CD4-positive, CD25-positive, alpha-beta regulatory T cell (primary cell): ENCODE measurements around the gene GTF3C5. TPM values are rescaled to one million over a fixed set of nuclear protein-coding genes. Genes with fewer than 3 reads are reported as not detected.
A peak's percentile ranks its signal among the peaks of the same experiment; 100 is the strongest.

Experiments used
- ATAC-seq, 2 donors: fragments of 150-1000 bp; cut with Tn5 transposase; one replicate each; pipeline ENCODE4 v1.10.0; 2021; ENCODE audit warnings: low read depth in 2 of 2, moderate number of reproducible peaks in 2 of 2, moderate library complexity in 1 of 2
- DNase-seq, 3 donors: peaks; one replicate each; pipeline versions ENCODE4 v3.0.0 to v3.0.0-alpha.2; 2012 to 2022; ENCODE audit warnings: mixed read lengths in 1 of 3
- H3K27ac ChIP-seq: one replicate; pipeline ENCODE4 v1.7.0; 2013; ENCODE audit warnings: mild to moderate bottlenecking, low read length; ENCODE audit not compliant: insufficient read depth, poor library complexity, severe bottlenecking
- H3K27me3 ChIP-seq: one replicate; pipeline ENCODE4 v1.7.0; 2013; ENCODE audit warnings: low read length; ENCODE audit not compliant: control insufficient read depth, insufficient read depth
- H3K36me3 ChIP-seq: one replicate; pipeline ENCODE4 v1.7.0; 2013; ENCODE audit warnings: mild to moderate bottlenecking, low read length, moderate library complexity; ENCODE audit not compliant: control insufficient read depth, insufficient read depth
- H3K4me1 ChIP-seq: 2 replicates; pipeline ENCODE4 v1.7.0; 2013; ENCODE audit warnings: mild to moderate bottlenecking, low read length; ENCODE audit not compliant: insufficient read depth, control insufficient read depth, poor library complexity, severe bottlenecking
- H3K4me3 ChIP-seq: one replicate; pipeline ENCODE4 v1.7.0; 2013; ENCODE audit warnings: low read depth, mild to moderate bottlenecking, low read length, moderate library complexity
- H3K9me3 ChIP-seq, 2 experiments: 1 replicate in 1 of 2; 2 replicates in 1 of 2; pipeline ENCODE4 v1.7.0; 2013; ENCODE audit warnings: low read length in 2 of 2, mild to moderate bottlenecking in 1 of 2, moderate library complexity in 1 of 2; ENCODE audit not compliant: control insufficient read depth in 2 of 2
- H3K27ac Mint-ChIP-seq, 3 donors: one replicate each; pipeline ENCODE4 v1.8.0; 2020 to 2022; ENCODE audit warnings: mild to moderate bottlenecking in 3 of 3, mixed read lengths in 3 of 3, moderate library complexity in 2 of 3
- H3K27me3 Mint-ChIP-seq: one replicate; pipeline ENCODE4 v1.8.0; 2022; ENCODE audit warnings: mild to moderate bottlenecking, mixed read lengths
- H3K36me3 Mint-ChIP-seq: one replicate; pipeline ENCODE4 v1.8.0; 2020; ENCODE audit warnings: mixed read lengths
- H3K4me1 Mint-ChIP-seq, 4 donors: one replicate each; pipeline ENCODE4 v1.8.0; 2020 to 2022; ENCODE audit warnings: mixed read lengths in 4 of 4, mild to moderate bottlenecking in 1 of 4
- H3K4me3 Mint-ChIP-seq, 4 donors: one replicate each; pipeline ENCODE4 v1.8.0; 2020 to 2022; ENCODE audit warnings: mild to moderate bottlenecking in 4 of 4, mixed read lengths in 4 of 4, moderate library complexity in 3 of 4
- H3K9me3 Mint-ChIP-seq, 7 donors: one replicate each; pipeline ENCODE4 v1.8.0; 2020 to 2022; ENCODE audit warnings: mixed read lengths in 7 of 7, mild to moderate bottlenecking in 3 of 7, moderate library complexity in 2 of 7
- polyA plus RNA-seq, 4 donors: library from polyadenylated mRNA; unstranded; fragments of 300-500 nt; fragmentation: Illumina TruSeq; gene quantifications; one replicate each; pipeline ENCODE4 v1.2.3, GENCODE V29; 2021
- total RNA-seq: library from RNA; stranded (reverse); gene quantifications from one replicate; pipeline ENCODE4 v1.2.3, GENCODE V29; 2022

GTF3C5 gene
- total and polyA plus RNA-seq, 5 donors from 2014 or later = 35.8 to 50.5 (median 40.2) TPM

- Histone ChIP-seq H3K9me3 (peaks cover 8 to 10% of the 10 kb centered on the region in 2 experiments), H3K27ac (no peak overlapping the region), H3K4me1 (no peaks in the 10 kb centered on the region), H3K27me3 (no peaks in the 10 kb centered on the region), H3K4me3 (no peak overlapping the region), H3K36me3 (peaks cover 81% of the 10 kb centered on the region)
- H3K9me3 Mint-ChIP-seq = peaks cover 0 to 10% (median 4%) of the 10 kb centered on the region in 7 donors
- ATAC-seq = no peak
- no peaks in the 10 kb centered on the region for H3K27me3 Mint-ChIP-seq
- no peak overlapping the region for H3K4me3 Mint-ChIP-seq
- H3K36me3 Mint-ChIP-seq = peaks cover 47% of the 10 kb centered on the region
- no peaks in the 10 kb centered on the region for H3K4me1 Mint-ChIP-seq
- no peak for DNase-seq
- H3K27ac Mint-ChIP-seq = no peak overlapping the region
Measured at GRCh38 chr9:133100506-133101355, 69.9 kb downstream of the GTF3C5 start.

- peaks cover 0 to 4% (median 0%) of the 10 kb centered on the region in 7 donors for H3K9me3 Mint-ChIP-seq
- Histone ChIP-seq H3K9me3 (peaks cover 4 to 8% of the 10 kb centered on the region in 2 experiments), H3K36me3 (peaks cover 89% of the 10 kb centered on the region), H3K4me1 (no peaks in the 10 kb centered on the region), H3K4me3 (no peak overlapping the region), H3K27me3 (no peaks in the 10 kb centered on the region), H3K27ac (no peak overlapping the region)
- H3K4me3 Mint-ChIP-seq = no peak overlapping the region
- peaks cover 43% of the 10 kb centered on the region for H3K36me3 Mint-ChIP-seq
- ATAC-seq (no peak), DNase-seq (no peak)
- H3K27me3 Mint-ChIP-seq = no peaks in the 10 kb centered on the region
- H3K27ac Mint-ChIP-seq = peak overlapping the region in 1 of 3 donors; percentile 89
- H3K4me1 Mint-ChIP-seq = no peaks in the 10 kb centered on the region
Measured at GRCh38 chr9:133101356-133102189, 70.8 kb downstream of the GTF3C5 start.

DNA sequence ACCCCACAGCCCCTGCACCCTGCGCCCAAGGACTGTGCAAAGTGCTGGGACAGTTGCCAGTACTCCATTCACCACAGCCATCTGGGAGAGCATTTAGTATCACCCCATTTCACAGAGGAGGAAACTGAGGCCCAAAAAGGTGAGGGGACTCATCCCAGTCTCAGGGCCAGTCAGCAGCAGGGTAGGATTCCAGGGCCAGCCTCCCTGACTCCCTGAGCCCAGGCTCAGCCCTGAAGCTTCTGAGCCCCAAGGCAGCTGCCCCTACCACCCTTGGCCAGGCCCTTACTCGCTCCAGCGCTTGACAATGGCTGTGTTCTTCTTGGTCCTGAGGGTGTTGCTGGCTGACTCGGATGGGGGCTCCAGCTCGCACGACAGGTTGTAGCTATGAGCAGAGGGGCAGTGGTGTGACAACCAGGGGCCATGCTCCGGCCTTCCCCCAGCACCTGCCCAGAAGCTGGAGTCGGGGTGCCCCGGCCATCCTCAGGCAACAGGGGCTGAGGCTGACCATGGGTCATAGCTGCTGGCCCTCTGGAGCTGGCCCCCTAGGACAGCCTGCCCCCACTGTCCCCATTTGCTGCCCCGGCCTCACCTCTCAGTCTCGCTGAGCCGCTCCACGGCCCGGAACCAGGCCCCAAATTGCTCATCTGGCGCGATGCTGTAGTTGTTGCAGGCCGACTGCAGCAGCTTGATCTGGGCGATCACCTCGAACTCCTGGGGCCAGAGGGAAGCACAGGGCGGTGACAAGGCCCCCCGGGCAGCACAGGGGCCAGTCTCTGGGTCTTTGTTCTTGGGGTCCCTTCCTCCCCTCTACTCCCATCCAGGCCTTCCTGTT is 71.6 kb downstream of the GTF3C5 start:
- no peak overlapping the region for H3K27ac ChIP-seq
- no peak for DNase-seq
- peaks cover 92% of the 10 kb centered on the region for H3K36me3 ChIP-seq
- Mint-ChIP-seq H3K4me3 (no peak overlapping the region), H3K27me3 (no peaks in the 10 kb centered on the region), H3K9me3 (peaks cover 0 to 4% (median 0%) of the 10 kb centered on the region in 7 donors), H3K36me3 (peaks cover 39% of the 10 kb centered on the region), H3K27ac (peak overlapping the region; percentile 29 to 89 (median 66)), H3K4me1 (no peaks in the 10 kb centered on the region)
- H3K27me3 ChIP-seq = no peaks in the 10 kb centered on the region
- H3K4me1 ChIP-seq = no peaks in the 10 kb centered on the region
- no peak for ATAC-seq
- H3K9me3 ChIP-seq = peaks cover 0 to 1% of the 10 kb centered on the region in 2 experiments
- no peak overlapping the region for H3K4me3 ChIP-seq

- no peaks in the 10 kb centered on the region for H3K27me3 Mint-ChIP-seq
- H3K36me3 Mint-ChIP-seq = peaks cover 31% of the 10 kb centered on the region
- peaks cover 92% of the 10 kb centered on the region for H3K36me3 ChIP-seq
- no peaks in the 10 kb centered on the region for H3K27me3 ChIP-seq
- DNase-seq = peak; percentile 41 to 56 (median 49)
- no peak overlapping the region for H3K4me3 ChIP-seq
- H3K4me1 ChIP-seq = no peaks in the 10 kb centered on the region
- ATAC-seq = peak in 1 of 2 donors; percentile 48
- peak overlapping the region; percentile 29 to 66 (median 60) for H3K27ac Mint-ChIP-seq
- no peak overlapping the region for H3K27ac ChIP-seq
- no peaks in the 10 kb centered on the region for H3K9me3 ChIP-seq
- H3K4me3 Mint-ChIP-seq = no peak overlapping the region
- no peaks in the 10 kb centered on the region for H3K4me1 Mint-ChIP-seq
- peaks cover 0 to 4% (median 0%) of the 10 kb centered on the region in 7 donors for H3K9me3 Mint-ChIP-seq
Measured at GRCh38 chr9:133103183-133103986, 72.6 kb downstream of the GTF3C5 start.

DNA sequence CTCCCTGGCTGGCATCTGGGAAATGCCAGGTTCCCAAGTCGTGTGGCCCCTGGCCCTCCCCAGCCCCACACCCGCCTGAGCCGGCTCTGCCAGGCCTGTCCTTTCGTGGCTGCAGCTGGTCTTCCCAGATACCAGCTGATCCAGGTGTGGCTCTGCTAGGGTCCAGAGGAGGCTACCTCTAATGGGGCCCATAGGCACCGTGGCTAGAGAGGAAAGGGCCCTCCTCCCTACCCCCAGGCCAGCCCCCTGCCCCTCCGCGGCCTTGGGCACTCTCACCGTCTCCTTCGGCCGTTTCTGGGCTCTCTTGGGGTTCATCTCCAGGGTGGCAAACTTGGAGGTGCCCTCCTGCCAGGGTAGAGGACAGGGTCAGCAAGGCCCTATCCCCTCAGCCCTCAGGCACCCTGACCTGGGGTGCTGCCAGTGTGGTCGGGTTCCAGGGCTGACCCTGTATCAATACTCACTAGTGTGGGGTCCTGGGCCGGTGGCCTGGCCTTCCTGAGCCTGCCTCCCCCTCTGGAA is 73.2 kb downstream of the GTF3C5 start:
- no peaks in the 10 kb centered on the region for H3K4me1 ChIP-seq
- H3K27me3 ChIP-seq = no peaks in the 10 kb centered on the region
- H3K9me3 ChIP-seq = no peaks in the 10 kb centered on the region
- no peak overlapping the region for H3K4me3 ChIP-seq
- Mint-ChIP-seq H3K36me3 (peaks cover 25% of the 10 kb centered on the region), H3K27ac (no peak overlapping the region), H3K27me3 (no peaks in the 10 kb centered on the region), H3K9me3 (peaks cover 0 to 3% (median 0%) of the 10 kb centered on the region in 7 donors), H3K4me3 (no peak overlapping the region), H3K4me1 (no peaks in the 10 kb centered on the region)
- ATAC-seq (no peak), DNase-seq (no peak)
- no peak overlapping the region for H3K27ac ChIP-seq
- H3K36me3 ChIP-seq = peaks cover 92% of the 10 kb centered on the region

GRCh38 chr9:133104718-133105460 is 74.1 kb downstream of the GTF3C5 start:
- no peak overlapping the region for H3K27ac ChIP-seq
- Mint-ChIP-seq H3K36me3 (peaks cover 19% of the 10 kb centered on the region), H3K4me1 (peaks cover 0 to 2% (median 0%) of the 10 kb centered on the region in 4 donors), H3K4me3 (no peak overlapping the region), H3K27ac (no peak overlapping the region), H3K9me3 (no peaks in the 10 kb centered on the region), H3K27me3 (no peaks in the 10 kb centered on the region)
- no peaks in the 10 kb centered on the region for H3K9me3 ChIP-seq
- no peaks in the 10 kb centered on the region for H3K4me1 ChIP-seq
- no peak overlapping the region for H3K4me3 ChIP-seq
- H3K27me3 ChIP-seq = no peaks in the 10 kb centered on the region
- DNase-seq = no peak
- ATAC-seq = no peak
- peaks cover 92% of the 10 kb centered on the region for H3K36me3 ChIP-seq
